Upper lobe of left lung (tissue), 6 donors: ENCODE measurements around the gene STOM. TPM values are rescaled to one million over a fixed set of nuclear protein-coding genes. Genes with fewer than 3 reads are reported as not detected.

Source experiments
- ATAC-seq, 2 donors: fragments of 200-7000 bp; cut with Tn5 transposase; one replicate each; pipeline ENCODE4 v1.9.1; 2022; ENCODE audit warnings: mild to moderate bottlenecking in 2 of 2, moderate library complexity in 2 of 2; ENCODE audit not compliant: low FRiP score in 2 of 2
- DNase-seq, 2 donors: peaks; one replicate each; pipeline ENCODE4 v3.0.0-alpha.2; 2019 to 2020
- H3K27ac ChIP-seq, 4 donors: fragments of 200-600 bp; sonication (generic); one replicate each; pipeline ENCODE4 v1.5.1; 2016 to 2019
- H3K27me3 ChIP-seq, 4 donors: fragments of 200-600 bp; sonication (generic); one replicate each; pipeline ENCODE4 v1.5.1; 2017 to 2019
- H3K36me3 ChIP-seq, 4 donors: fragments of 200-600 bp; sonication (generic); one replicate each; pipeline ENCODE4 v1.5.1; 2016 to 2019
- H3K4me1 ChIP-seq, 4 donors: fragments of 200-600 bp; sonication (generic); one replicate each; pipeline ENCODE4 v1.5.1; 2018 to 2019
- H3K4me3 ChIP-seq, 4 donors: fragments of 200-600 bp; sonication (generic); one replicate each; pipeline ENCODE4 v1.5.1; 2017 to 2019; ENCODE audit warnings: mild to moderate bottlenecking in 2 of 4, moderate library complexity in 1 of 4
- H3K9me3 ChIP-seq, 4 donors: fragments of 200-600 bp; sonication (generic); one replicate each; pipeline ENCODE4 v1.5.1; 2018 to 2019
- EP300 ChIP-seq, 4 donors: sonication (generic); formaldehyde crosslinking; IDR thresholded peaks; one replicate each; pipeline ENCODE4 v1.5.1; 2017; ENCODE audit warnings: antibody characterized with exemption in 4 of 4, control low read depth in 2 of 4
- POLR2A ChIP-seq, 4 donors: fragments of 450-650 bp; IDR thresholded peaks; one replicate each; pipeline ENCODE4 v1.5.1; 2016 to 2017; ENCODE audit warnings: antibody characterized with exemption in 4 of 4, mild to moderate bottlenecking in 2 of 4
- POLR2AphosphoS5 ChIP-seq, 2 donors: sonication (generic); formaldehyde crosslinking; IDR thresholded peaks; one replicate each; pipeline ENCODE4 v1.5.1; 2017; ENCODE audit warnings: antibody characterized with exemption in 2 of 2
- WGBS, 2 donors: methylation state at CpG; one replicate each; pipeline ENCODE4 v1.1.5; 2017 to 2018; 5-methylcytosine and 5-hydroxymethylcytosine counted together
- total RNA-seq, 6 donors: library from RNA; depleted of rRNA in 4 of 6; stranded (reverse); fragments of >200 nt in 4 of 6; gene quantifications; one replicate each; pipeline versions ENCODE4 v1.1.0 to v1.2.1, GENCODE V29; 2016 to 2021
- TF ChIP-seq, protein P1 (sequence below), 6 experiments: fragments of 450-650 bp in 4 of 6; fragments of 200-600 bp in 2 of 6; sonication (generic) in 2 of 6; IDR thresholded peaks; one replicate each; pipeline ENCODE4 v1.5.1; 2016 to 2019; ENCODE audit warnings: antibody characterized with exemption in 6 of 6
- donor health status: DM: no; HTN: no; CAD: no; lungs with moderate emphysema.
- donor health status: DM: no; HTN: yes; CAD: no; lungs with severe emphysema.

The STOM gene
- total RNA-seq, 6 donors from 2014 or later: 96.4 to 480 (median 362) TPM

DNA sequence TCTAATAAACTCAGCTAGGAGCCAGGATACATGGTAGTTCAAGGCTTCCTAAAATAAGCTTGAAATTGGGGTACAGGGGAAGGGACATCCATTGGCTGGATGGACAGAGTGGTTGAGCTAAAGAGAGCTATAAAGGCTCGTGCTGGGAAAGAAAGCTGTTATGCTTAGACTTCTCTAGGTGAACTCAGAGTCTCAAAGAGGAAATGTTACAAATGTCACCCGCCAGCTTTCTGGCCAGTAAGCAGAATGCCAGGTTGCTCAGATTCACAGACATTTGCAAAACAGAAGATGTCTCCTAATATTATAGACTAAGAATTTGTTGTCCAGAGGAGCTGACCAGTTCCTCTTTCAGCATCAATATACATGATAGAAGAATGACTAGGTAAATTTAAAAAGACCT is 30.6 kb downstream of the STOM start:
- DNase-seq (no peak), ATAC-seq (no peak)
- Histone ChIP-seq H3K27me3 (no peaks in the 10 kb centered on the region), H3K4me1 (peaks cover 7 to 12% (median 9%) of the 10 kb centered on the region in 4 donors), H3K36me3 (peaks cover 20 to 99% (median 60%) of the 10 kb centered on the region in 4 donors), H3K4me3 (no peak overlapping the region), H3K9me3 (no peaks in the 10 kb centered on the region), H3K27ac (peak overlapping the region in 1 of 4 donors; percentile 65)
- 73 to 84% methylated on average over 2 of the region's 2 CpGs for WGBS, 2 donors
- TF ChIP-seq, protein P1, sequence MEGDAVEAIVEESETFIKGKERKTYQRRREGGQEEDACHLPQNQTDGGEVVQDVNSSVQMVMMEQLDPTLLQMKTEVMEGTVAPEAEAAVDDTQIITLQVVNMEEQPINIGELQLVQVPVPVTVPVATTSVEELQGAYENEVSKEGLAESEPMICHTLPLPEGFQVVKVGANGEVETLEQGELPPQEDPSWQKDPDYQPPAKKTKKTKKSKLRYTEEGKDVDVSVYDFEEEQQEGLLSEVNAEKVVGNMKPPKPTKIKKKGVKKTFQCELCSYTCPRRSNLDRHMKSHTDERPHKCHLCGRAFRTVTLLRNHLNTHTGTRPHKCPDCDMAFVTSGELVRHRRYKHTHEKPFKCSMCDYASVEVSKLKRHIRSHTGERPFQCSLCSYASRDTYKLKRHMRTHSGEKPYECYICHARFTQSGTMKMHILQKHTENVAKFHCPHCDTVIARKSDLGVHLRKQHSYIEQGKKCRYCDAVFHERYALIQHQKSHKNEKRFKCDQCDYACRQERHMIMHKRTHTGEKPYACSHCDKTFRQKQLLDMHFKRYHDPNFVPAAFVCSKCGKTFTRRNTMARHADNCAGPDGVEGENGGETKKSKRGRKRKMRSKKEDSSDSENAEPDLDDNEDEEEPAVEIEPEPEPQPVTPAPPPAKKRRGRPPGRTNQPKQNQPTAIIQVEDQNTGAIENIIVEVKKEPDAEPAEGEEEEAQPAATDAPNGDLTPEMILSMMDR (IDR thresholded peaks at IDR 0.05): no peak
- TF ChIP-seq POLR2AphosphoS5 (IDR thresholded peaks at IDR 0.05) (no peak), POLR2A (IDR thresholded peaks at IDR 0.05) (no peak), EP300 (IDR thresholded peaks at IDR 0.05) (no peak)

- Histone ChIP-seq H3K36me3 (peaks cover 19 to 99% (median 62%) of the 10 kb centered on the region in 4 donors), H3K9me3 (no peaks in the 10 kb centered on the region), H3K4me3 (no peak overlapping the region), H3K27me3 (no peaks in the 10 kb centered on the region), H3K4me1 (peaks cover 2 to 8% (median 6%) of the 10 kb centered on the region in 4 donors), H3K27ac (peak overlapping the region in 1 of 4 donors; percentile 45)
- ATAC-seq: no peak
- TF ChIP-seq POLR2AphosphoS5 (IDR thresholded peaks at IDR 0.05): no peak
- TF ChIP-seq, protein P1 (IDR thresholded peaks at IDR 0.05): no peak
- no peak for TF ChIP-seq POLR2A (IDR thresholded peaks at IDR 0.05)
- TF ChIP-seq EP300 (IDR thresholded peaks at IDR 0.05): no peak
- no peak for DNase-seq
- 73 to 83% methylated on average over 4 of the region's 4 CpGs for WGBS, 2 donors
Measured at GRCh38 chr9:121336665-121337064, 33.4 kb downstream of the STOM start.

GRCh38 chr9:121333950-121334773 is 35.9 kb downstream of the STOM start:
- no peak for ATAC-seq
- Histone ChIP-seq H3K9me3 (no peaks in the 10 kb centered on the region), H3K4me3 (no peak overlapping the region), H3K36me3 (peaks cover 24 to 99% (median 62%) of the 10 kb centered on the region in 4 donors), H3K27me3 (no peaks in the 10 kb centered on the region), H3K4me1 (peaks cover 9 to 21% (median 16%) of the 10 kb centered on the region in 4 donors), H3K27ac (peak overlapping the region in 3 of 4 donors; percentile 30 to 70 (median 38))
- 82 to 89% methylated on average over 8 of the region's 8 CpGs for WGBS, 2 donors
- no peak for DNase-seq
- TF ChIP-seq POLR2A (IDR thresholded peaks at IDR 0.05) (no peak), POLR2AphosphoS5 (IDR thresholded peaks at IDR 0.05) (no peak), EP300 (IDR thresholded peaks at IDR 0.05) (no peak)
- TF ChIP-seq, protein P1 (IDR thresholded peaks at IDR 0.05): no peak

DNA sequence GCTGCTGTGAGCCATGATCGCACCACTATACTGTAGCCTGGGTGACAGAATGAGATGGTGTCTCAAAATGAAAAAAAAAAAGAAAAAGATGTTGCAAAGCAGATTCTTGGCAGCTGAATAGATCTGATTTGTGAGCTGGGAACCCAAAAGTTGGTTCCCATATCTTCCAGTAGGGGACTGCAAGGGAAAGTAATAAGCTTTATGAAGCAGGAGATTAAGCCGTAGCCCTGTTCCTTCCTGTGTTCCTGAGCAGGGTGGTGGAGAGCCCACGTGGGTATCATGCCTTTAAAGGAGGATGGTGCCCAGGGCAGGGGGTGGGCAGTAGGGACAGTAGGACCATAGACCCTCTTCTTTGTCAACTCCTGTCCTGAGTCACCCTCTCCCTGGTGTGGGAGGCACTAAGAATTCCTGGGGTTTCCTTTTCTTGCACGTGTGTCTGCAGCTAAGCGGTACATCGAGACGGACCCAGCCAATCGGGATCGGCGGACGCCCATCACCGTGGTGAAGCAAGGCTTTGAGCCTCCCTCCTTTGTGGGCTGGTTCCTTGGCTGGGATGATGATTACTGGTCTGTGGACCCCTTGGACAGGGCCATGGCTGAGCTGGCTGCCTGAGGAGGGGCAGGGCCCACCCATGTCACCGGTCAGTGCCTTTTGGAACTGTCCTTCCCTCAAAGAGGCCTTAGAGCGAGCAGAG is 37.9 kb downstream of the STOM start:
- H3K36me3 ChIP-seq: peaks cover 30 to 99% (median 71%) of the 10 kb centered on the region in 4 donors
- ATAC-seq: peak in 1 of 2 donors; percentile 31
- H3K27me3 ChIP-seq: no peaks in the 10 kb centered on the region
- H3K9me3 ChIP-seq: no peaks in the 10 kb centered on the region
- H3K4me3 ChIP-seq: no peak overlapping the region
- H3K27ac ChIP-seq: peak overlapping the region; percentile 50 to 73 (median 66)
- H3K4me1 ChIP-seq: peaks cover 19 to 31% (median 24%) of the 10 kb centered on the region in 4 donors
- peak in 1 of 2 donors; percentile 77 for DNase-seq
- WGBS, 2 donors: 70 to 71% methylated on average over 10 to 14 of the region's 14 CpGs
- TF ChIP-seq POLR2A (IDR thresholded peaks at IDR 0.05): no peak
- TF ChIP-seq, protein P1 (IDR thresholded peaks at IDR 0.05): peak in 4 of 6 experiments; percentile 14 to 41 (median 26)
